ENCODE results near the gene SNRPB.

SNRPB gene

GRCh38 chr20:2473516-2473915, 2.9 kb upstream of the SNRPB start:
- DNase-seq: no peak

GRCh38 chr20:2469991-2470422, 582 bp downstream of the SNRPB start:
- DNase-seq: peak; percentile 59

GRCh38 chr20:2468581-2469407, 1.8 kb downstream of the SNRPB start:
- no peak for DNase-seq

GRCh38 chr20:2467412-2467811, 3.2 kb downstream of the SNRPB start:
- no peak for DNase-seq

GRCh38 chr20:2465100-2465499, 5.5 kb downstream of the SNRPB start:
- no peak for DNase-seq

GRCh38 chr20:2463616-2464365, 6.8 kb downstream of the SNRPB start:
- DNase-seq: no peak

GRCh38 chr20:2462484-2462883, 8.1 kb downstream of the SNRPB start:
- DNase-seq: no peak

- no peak for DNase-seq
These were observed 9.7 kb downstream of the SNRPB start for GRCh38 chr20:2460752-2461424.

- no peak for DNase-seq
These were observed 10.4 kb downstream of the SNRPB start for GRCh38 chr20:2459981-2460751.

GRCh38 chr20:2458919-2459499, 11.6 kb downstream of the SNRPB start:
- no peak for DNase-seq

- DNase-seq: no peak
These were observed 14.7 kb downstream of the SNRPB start for GRCh38 chr20:2455771-2456497.

- no peak for DNase-seq
These were observed 16.8 kb downstream of the SNRPB start for GRCh38 chr20:2453792-2454191.

GRCh38 chr20:2451939-2452732, 18.5 kb downstream of the SNRPB start:
- DNase-seq: peak; percentile 68

GRCh38 chr20:2451422-2451821, 19.2 kb downstream of the SNRPB start:
- DNase-seq: no peak

GRCh38 chr20:2449386-2449785, 21.2 kb downstream of the SNRPB start:
- no peak for DNase-seq

- DNase-seq: no peak
These were observed 23.7 kb downstream of the SNRPB start for GRCh38 chr20:2446845-2447244.

GRCh38 chr20:2431185-2431584, 39.4 kb downstream of the SNRPB start:
- DNase-seq: no peak

- DNase-seq: no peak
These were observed 40.1 kb downstream of the SNRPB start for GRCh38 chr20:2430538-2430937.

- no peak for DNase-seq
These were observed 41.5 kb downstream of the SNRPB start for GRCh38 chr20:2429051-2429450.

- no peak for DNase-seq
These were observed 49.3 kb downstream of the SNRPB start for GRCh38 chr20:2421247-2421646.

GRCh38 chr20:2420510-2420909, 50.1 kb downstream of the SNRPB start:
- DNase-seq: no peak
